Body of pancreas (tissue), 4 donors: ENCODE results near the gene ASCC1.

ENCODE experiments used
- POLR2A ChIP-seq, 3 donors: fragments of 450-650 bp; IDR thresholded peaks; one replicate each; pipeline ENCODE4 v1.6.1; 2016; ENCODE audit warnings: antibody characterized with exemption in 3 of 3, mild to moderate bottlenecking in 2 of 3
- TF ChIP-seq, protein P1 (sequence below), 7 experiments: fragments of 450-650 bp in 4 of 7; fragments of 200-600 bp in 3 of 7; sonication (generic) in 3 of 7; IDR thresholded peaks; one replicate each; pipeline ENCODE4 v1.5.1; 2016 to 2019; ENCODE audit warnings: antibody characterized with exemption in 7 of 7

DNA sequence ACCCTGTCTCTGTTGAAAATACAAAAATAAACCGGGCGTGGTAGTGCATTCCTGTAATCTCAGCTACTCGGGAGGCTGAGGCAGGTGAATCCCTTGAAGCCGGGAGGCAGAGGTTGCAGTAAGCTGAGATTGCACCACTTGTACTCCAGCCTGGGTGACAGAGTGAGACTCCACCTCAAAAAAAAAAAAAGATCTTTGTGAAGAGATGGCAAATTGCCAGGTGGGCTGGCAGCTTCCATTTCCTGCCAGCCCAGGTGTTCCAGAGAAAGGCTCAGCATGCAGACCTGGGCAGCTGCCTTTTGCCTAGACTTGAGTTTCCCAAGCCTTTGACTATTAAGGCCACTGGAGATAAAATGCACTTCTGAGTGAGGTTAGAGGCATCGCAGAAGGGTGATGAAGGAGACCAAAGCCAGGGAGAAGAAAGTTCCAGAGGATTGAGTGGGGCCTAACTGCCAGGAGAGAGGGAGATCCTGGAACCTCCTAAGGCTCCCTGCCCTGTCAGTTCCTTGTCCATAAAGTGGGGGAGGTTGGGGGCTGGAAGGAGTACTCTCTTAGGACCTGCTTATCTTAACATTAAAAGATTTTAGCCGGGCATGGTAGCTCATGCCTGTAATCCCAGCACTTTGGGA, 47.7 kb upstream of the ASCC1 start:
- TF ChIP-seq, protein P1, sequence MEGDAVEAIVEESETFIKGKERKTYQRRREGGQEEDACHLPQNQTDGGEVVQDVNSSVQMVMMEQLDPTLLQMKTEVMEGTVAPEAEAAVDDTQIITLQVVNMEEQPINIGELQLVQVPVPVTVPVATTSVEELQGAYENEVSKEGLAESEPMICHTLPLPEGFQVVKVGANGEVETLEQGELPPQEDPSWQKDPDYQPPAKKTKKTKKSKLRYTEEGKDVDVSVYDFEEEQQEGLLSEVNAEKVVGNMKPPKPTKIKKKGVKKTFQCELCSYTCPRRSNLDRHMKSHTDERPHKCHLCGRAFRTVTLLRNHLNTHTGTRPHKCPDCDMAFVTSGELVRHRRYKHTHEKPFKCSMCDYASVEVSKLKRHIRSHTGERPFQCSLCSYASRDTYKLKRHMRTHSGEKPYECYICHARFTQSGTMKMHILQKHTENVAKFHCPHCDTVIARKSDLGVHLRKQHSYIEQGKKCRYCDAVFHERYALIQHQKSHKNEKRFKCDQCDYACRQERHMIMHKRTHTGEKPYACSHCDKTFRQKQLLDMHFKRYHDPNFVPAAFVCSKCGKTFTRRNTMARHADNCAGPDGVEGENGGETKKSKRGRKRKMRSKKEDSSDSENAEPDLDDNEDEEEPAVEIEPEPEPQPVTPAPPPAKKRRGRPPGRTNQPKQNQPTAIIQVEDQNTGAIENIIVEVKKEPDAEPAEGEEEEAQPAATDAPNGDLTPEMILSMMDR (IDR thresholded peaks at IDR 0.05) = no peak
- TF ChIP-seq POLR2A (IDR thresholded peaks at IDR 0.05) = peak in 2 of 3 donors; percentile 41 to 50
